GM23338 (cell line): ENCODE data around the gene UNC13D. TPM values are rescaled to one million over a fixed set of nuclear protein-coding genes. Genes with fewer than 3 reads are reported as not detected.

Experiments
- ATAC-seq: fragments of 200-7000 bp; cut with Tn5 transposase; 3 replicates; pipeline ENCODE4 v1.9.1; 2020
- DNase-seq: peaks from one replicate; pipeline ENCODE4 v3.0.0-alpha.2; 2015; ENCODE audit warnings: low spot score
- H2AFZ ChIP-seq: fragments of 200-600 bp; sonication (generic); 2 replicates; pipeline ENCODE4 v1.8.0; 2016; ENCODE audit warnings: antibody characterized with exemption, mild to moderate bottlenecking, moderate library complexity
- H3F3A ChIP-seq: fragments of 200-600 bp; sonication (generic); replicated peaks from 2 replicates; pipeline ENCODE4 v1.8.0; 2017; ENCODE audit warnings: antibody characterized with exemption, mixed run types, low read depth
- H3K27ac ChIP-seq: fragments of 200-600 bp; sonication (generic); 2 replicates; pipeline ENCODE4 v1.6.1; 2016; ENCODE audit warnings: low read depth
- H3K27me3 ChIP-seq: fragments of 200-600 bp; sonication (generic); 2 replicates; pipeline ENCODE4 v1.8.0; 2016; ENCODE audit warnings: mild to moderate bottlenecking, mixed run types, moderate library complexity; ENCODE audit not compliant: insufficient read depth
- H3K36me3 ChIP-seq: fragments of 200-600 bp; sonication (generic); 2 replicates; pipeline ENCODE4 v1.8.0; 2016; ENCODE audit warnings: mild to moderate bottlenecking; ENCODE audit not compliant: insufficient read depth
- H3K4me1 ChIP-seq: fragments of 200-600 bp; sonication (generic); 2 replicates; pipeline ENCODE4 v1.8.0; 2016; ENCODE audit warnings: mild to moderate bottlenecking, moderate library complexity; ENCODE audit not compliant: insufficient read depth
- H3K4me2 ChIP-seq: fragments of 200-600 bp; sonication (generic); 2 replicates; pipeline ENCODE4 v1.7.1; 2017; ENCODE audit warnings: mixed run types
- H3K4me3 ChIP-seq: fragments of 200-600 bp; sonication (generic); 2 replicates; pipeline ENCODE4 v1.6.1; 2016; ENCODE audit warnings: mixed run types
- H3K79me2 ChIP-seq: fragments of 200-600 bp; sonication (generic); replicated peaks from 2 replicates; pipeline ENCODE4 v1.8.0; 2017; ENCODE audit warnings: mild to moderate bottlenecking; ENCODE audit not compliant: insufficient read depth
- H3K9me2 ChIP-seq: fragments of 200-600 bp; sonication (generic); 2 replicates; pipeline ENCODE4 v1.8.0; 2017; ENCODE audit not compliant: insufficient read depth
- H4K20me1 ChIP-seq: fragments of 200-600 bp; sonication (generic); replicated peaks from 2 replicates; pipeline ENCODE4 v1.8.0; 2017; ENCODE audit warnings: mild to moderate bottlenecking; ENCODE audit not compliant: insufficient read depth
- H3K27ac Mint-ChIP-seq: 2 replicates; pipeline ENCODE4 v1.8.0; 2020; ENCODE audit warnings: inconsistent platforms, mild to moderate bottlenecking, moderate library complexity, mixed read lengths
- H3K27me3 Mint-ChIP-seq: 3 replicates; pipeline ENCODE4 v1.8.0; 2022; ENCODE audit warnings: low read depth, mild to moderate bottlenecking, moderate library complexity, mixed read lengths, inconsistent platforms; ENCODE audit not compliant: insufficient read depth, poor library complexity
- H3K36me3 Mint-ChIP-seq: 3 replicates; pipeline ENCODE4 v1.8.0; 2021; ENCODE audit warnings: low read depth, mild to moderate bottlenecking, inconsistent platforms, moderate library complexity, mixed read lengths
- H3K4me1 Mint-ChIP-seq: 3 replicates; pipeline ENCODE4 v1.8.0; 2020; ENCODE audit warnings: mild to moderate bottlenecking, inconsistent platforms, mixed read lengths
- H3K4me3 Mint-ChIP-seq: 3 replicates; pipeline ENCODE4 v1.8.0; 2021; ENCODE audit warnings: moderate library complexity, mild to moderate bottlenecking, inconsistent platforms, mixed read lengths
- H3K9me3 Mint-ChIP-seq: 3 replicates; pipeline ENCODE4 v1.8.0; 2020; ENCODE audit warnings: moderate library complexity, mild to moderate bottlenecking, inconsistent platforms, mixed read lengths
- CREB1 ChIP-seq: fragments of 250-450 bp; sonication (Bioruptor Pico); IDR thresholded peaks from 2 replicates; pipeline ENCODE4 v1.5.0; 2020; ENCODE audit warnings: low read depth, mild to moderate bottlenecking, moderate library complexity
- EZH2 ChIP-seq: fragments of 200-600 bp; sonication (generic); IDR thresholded peaks from one replicate; pipeline ENCODE4 v1.8.0; 2017; ENCODE audit warnings: antibody characterized with exemption, mild to moderate bottlenecking, low read depth; ENCODE audit not compliant: unreplicated experiment
- EZH2phosphoT487 ChIP-seq: fragments of 200-600 bp; sonication (generic); IDR thresholded peaks from one replicate; pipeline ENCODE4 v1.8.1; 2018; ENCODE audit warnings: antibody characterized with exemption; ENCODE audit not compliant: unreplicated experiment
- JUNB ChIP-seq: IDR thresholded peaks from one replicate; pipeline ENCODE4 v1.6.1; 2016; ENCODE audit warnings: antibody characterized with exemption; ENCODE audit not compliant: unreplicated experiment
- NANOG ChIP-seq: IDR thresholded peaks from 2 replicates; pipeline ENCODE4 v1.6.1; 2016; ENCODE audit warnings: antibody characterized with exemption, borderline replicate concordance
- POLR2AphosphoS5 ChIP-seq: IDR thresholded peaks from 2 replicates; pipeline ENCODE4 v1.6.1; 2016; ENCODE audit warnings: antibody characterized with exemption, low read depth
- STAT1 ChIP-seq: IDR thresholded peaks from one replicate; pipeline ENCODE4 v1.6.1; 2016; ENCODE audit warnings: antibody characterized with exemption; ENCODE audit not compliant: unreplicated experiment
- ZNF114 ChIP-seq: fragments of 250-450 bp; sonication (Bioruptor Pico); IDR thresholded peaks from 2 replicates; pipeline ENCODE4 v1.5.0; 2020; ENCODE audit warnings: mild to moderate bottlenecking, moderate library complexity
- ZNF331 ChIP-seq: fragments of 250-450 bp; sonication (Bioruptor Pico); IDR thresholded peaks from 2 replicates; pipeline ENCODE4 v1.5.0; 2020; ENCODE audit warnings: low read depth, mild to moderate bottlenecking, moderate library complexity
- polyA plus RNA-seq: library from polyadenylated mRNA; unstranded; fragments of >200 nt; fragmentation: Nextera tagmentation; extraction: Ambion mirVana; gene quantifications from 2 replicates; pipeline ENCODE4 v1.2.1, GENCODE V29; 2016
- total RNA-seq: library from RNA; depleted of rRNA; stranded (reverse); fragments of >200 nt; shearing (Covaris generic); gene quantifications from 2 replicates; pipeline ENCODE4 v1.2.3, GENCODE V29; 2014
- TF ChIP-seq, protein P1 (sequence below): IDR thresholded peaks from one replicate; pipeline ENCODE4 v1.6.1; 2018; ENCODE audit warnings: antibody characterized with exemption; ENCODE audit not compliant: unreplicated experiment
- TF ChIP-seq, protein P2 (sequence below), 2 experiments: fragments of 200-600 bp in 1 of 2; sonication (generic) in 1 of 2; conservative IDR thresholded peaks; 2 replicates each; pipeline versions ENCODE4 v1.5.1 to v1.6.1; 2016 to 2017; ENCODE audit warnings: antibody characterized with exemption in 2 of 2, low read depth in 2 of 2, mild to moderate bottlenecking in 2 of 2, moderate library complexity in 1 of 2
- TF ChIP-seq, protein P3 (sequence below): fragments of 250-450 bp; sonication (Bioruptor Pico); IDR thresholded peaks from 2 replicates; pipeline ENCODE4 v1.5.0; 2020; ENCODE audit warnings: mild to moderate bottlenecking, moderate library complexity
- TF ChIP-seq, protein P4 (sequence below): IDR thresholded peaks from 2 replicates; pipeline ENCODE4 v1.6.1; 2016; ENCODE audit warnings: antibody characterized with exemption

Gene UNC13D
- total and polyA plus RNA-seq, 2 experiments from 2014 or later: 5.9 to 10.8 TPM

DNA sequence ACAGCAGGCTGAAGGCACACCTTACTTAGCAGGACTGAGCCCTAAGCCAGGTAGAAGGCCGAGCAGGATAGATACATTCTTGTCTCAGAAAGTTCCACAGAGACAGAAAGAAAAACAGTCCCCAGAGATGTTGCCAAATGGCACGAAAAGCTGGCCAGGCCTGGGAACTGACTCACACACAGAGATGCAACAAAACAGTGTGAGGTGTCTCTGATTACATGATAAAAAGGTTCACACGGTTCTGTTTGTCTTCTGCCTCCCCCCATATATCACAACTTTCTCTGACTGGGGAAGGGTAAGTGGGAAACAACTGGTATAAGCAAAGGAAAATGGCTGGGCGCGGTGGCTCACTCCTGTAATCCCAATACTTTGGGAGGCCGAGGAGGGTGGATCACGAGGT is 9.2 kb upstream of the UNC13D start:
- Mint-ChIP-seq H3K27ac (peak overlapping the region; percentile 74; the same call in 1 of the 2 replicates), H3K4me3 (peak overlapping the region; percentile 44; the same call in 1 of the 3 replicates)

More for the DNA sequence above, 9.2 kb upstream of the UNC13D start:
- Mint-ChIP-seq H3K4me1 (peaks cover 14% of the 10 kb centered on the region), H3K36me3 (peaks cover 30% of the 10 kb centered on the region), H3K27me3 (peaks cover 4% of the 10 kb centered on the region), H3K9me3 (no peaks in the 10 kb centered on the region)
- 0 out of 2 replicates have a peak, but pooled peaks cover 10% of the 10 kb centered on the region for H4K20me1 ChIP-seq
- H3K4me1 ChIP-seq: peaks cover 6% of the 10 kb centered on the region
- ATAC-seq (no peak), DNase-seq (no peak)
- H2AFZ ChIP-seq: no peak overlapping the region
- H3K79me2 ChIP-seq: peaks cover 20% of the 10 kb centered on the region
- H3K9me2 ChIP-seq: no peaks in the 10 kb centered on the region
- H3K27ac ChIP-seq: no peak overlapping the region
- H3K36me3 ChIP-seq: peaks cover 7% of the 10 kb centered on the region; the same call in 1 of the 2 replicates
- H3K4me2 ChIP-seq: no peak overlapping the region
- H3K4me3 ChIP-seq: no peak overlapping the region
- no peaks in the 10 kb centered on the region for H3K27me3 ChIP-seq
- H3F3A ChIP-seq: peaks cover 18% of the 10 kb centered on the region
- TF ChIP-seq, protein P1, sequence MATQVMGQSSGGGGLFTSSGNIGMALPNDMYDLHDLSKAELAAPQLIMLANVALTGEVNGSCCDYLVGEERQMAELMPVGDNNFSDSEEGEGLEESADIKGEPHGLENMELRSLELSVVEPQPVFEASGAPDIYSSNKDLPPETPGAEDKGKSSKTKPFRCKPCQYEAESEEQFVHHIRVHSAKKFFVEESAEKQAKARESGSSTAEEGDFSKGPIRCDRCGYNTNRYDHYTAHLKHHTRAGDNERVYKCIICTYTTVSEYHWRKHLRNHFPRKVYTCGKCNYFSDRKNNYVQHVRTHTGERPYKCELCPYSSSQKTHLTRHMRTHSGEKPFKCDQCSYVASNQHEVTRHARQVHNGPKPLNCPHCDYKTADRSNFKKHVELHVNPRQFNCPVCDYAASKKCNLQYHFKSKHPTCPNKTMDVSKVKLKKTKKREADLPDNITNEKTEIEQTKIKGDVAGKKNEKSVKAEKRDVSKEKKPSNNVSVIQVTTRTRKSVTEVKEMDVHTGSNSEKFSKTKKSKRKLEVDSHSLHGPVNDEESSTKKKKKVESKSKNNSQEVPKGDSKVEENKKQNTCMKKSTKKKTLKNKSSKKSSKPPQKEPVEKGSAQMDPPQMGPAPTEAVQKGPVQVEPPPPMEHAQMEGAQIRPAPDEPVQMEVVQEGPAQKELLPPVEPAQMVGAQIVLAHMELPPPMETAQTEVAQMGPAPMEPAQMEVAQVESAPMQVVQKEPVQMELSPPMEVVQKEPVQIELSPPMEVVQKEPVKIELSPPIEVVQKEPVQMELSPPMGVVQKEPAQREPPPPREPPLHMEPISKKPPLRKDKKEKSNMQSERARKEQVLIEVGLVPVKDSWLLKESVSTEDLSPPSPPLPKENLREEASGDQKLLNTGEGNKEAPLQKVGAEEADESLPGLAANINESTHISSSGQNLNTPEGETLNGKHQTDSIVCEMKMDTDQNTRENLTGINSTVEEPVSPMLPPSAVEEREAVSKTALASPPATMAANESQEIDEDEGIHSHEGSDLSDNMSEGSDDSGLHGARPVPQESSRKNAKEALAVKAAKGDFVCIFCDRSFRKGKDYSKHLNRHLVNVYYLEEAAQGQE: no peak
- TF ChIP-seq, protein P2, sequence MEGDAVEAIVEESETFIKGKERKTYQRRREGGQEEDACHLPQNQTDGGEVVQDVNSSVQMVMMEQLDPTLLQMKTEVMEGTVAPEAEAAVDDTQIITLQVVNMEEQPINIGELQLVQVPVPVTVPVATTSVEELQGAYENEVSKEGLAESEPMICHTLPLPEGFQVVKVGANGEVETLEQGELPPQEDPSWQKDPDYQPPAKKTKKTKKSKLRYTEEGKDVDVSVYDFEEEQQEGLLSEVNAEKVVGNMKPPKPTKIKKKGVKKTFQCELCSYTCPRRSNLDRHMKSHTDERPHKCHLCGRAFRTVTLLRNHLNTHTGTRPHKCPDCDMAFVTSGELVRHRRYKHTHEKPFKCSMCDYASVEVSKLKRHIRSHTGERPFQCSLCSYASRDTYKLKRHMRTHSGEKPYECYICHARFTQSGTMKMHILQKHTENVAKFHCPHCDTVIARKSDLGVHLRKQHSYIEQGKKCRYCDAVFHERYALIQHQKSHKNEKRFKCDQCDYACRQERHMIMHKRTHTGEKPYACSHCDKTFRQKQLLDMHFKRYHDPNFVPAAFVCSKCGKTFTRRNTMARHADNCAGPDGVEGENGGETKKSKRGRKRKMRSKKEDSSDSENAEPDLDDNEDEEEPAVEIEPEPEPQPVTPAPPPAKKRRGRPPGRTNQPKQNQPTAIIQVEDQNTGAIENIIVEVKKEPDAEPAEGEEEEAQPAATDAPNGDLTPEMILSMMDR (conservative IDR thresholded peaks at IDR 0.05; ENCODE audit: low read depth in 2 of 2): no peak
- TF ChIP-seq ZNF331 (CRISPR knock-in tag) (no peak), NANOG (no peak), EZH2 (no peak), POLR2AphosphoS5 (no peak), JUNB (no peak), EZH2phosphoT487 (no peak), ZNF114 (CRISPR knock-in tag) (no peak), CREB1 (CRISPR knock-in tag) (no peak), STAT1 (no peak)
- TF ChIP-seq, protein P3, sequence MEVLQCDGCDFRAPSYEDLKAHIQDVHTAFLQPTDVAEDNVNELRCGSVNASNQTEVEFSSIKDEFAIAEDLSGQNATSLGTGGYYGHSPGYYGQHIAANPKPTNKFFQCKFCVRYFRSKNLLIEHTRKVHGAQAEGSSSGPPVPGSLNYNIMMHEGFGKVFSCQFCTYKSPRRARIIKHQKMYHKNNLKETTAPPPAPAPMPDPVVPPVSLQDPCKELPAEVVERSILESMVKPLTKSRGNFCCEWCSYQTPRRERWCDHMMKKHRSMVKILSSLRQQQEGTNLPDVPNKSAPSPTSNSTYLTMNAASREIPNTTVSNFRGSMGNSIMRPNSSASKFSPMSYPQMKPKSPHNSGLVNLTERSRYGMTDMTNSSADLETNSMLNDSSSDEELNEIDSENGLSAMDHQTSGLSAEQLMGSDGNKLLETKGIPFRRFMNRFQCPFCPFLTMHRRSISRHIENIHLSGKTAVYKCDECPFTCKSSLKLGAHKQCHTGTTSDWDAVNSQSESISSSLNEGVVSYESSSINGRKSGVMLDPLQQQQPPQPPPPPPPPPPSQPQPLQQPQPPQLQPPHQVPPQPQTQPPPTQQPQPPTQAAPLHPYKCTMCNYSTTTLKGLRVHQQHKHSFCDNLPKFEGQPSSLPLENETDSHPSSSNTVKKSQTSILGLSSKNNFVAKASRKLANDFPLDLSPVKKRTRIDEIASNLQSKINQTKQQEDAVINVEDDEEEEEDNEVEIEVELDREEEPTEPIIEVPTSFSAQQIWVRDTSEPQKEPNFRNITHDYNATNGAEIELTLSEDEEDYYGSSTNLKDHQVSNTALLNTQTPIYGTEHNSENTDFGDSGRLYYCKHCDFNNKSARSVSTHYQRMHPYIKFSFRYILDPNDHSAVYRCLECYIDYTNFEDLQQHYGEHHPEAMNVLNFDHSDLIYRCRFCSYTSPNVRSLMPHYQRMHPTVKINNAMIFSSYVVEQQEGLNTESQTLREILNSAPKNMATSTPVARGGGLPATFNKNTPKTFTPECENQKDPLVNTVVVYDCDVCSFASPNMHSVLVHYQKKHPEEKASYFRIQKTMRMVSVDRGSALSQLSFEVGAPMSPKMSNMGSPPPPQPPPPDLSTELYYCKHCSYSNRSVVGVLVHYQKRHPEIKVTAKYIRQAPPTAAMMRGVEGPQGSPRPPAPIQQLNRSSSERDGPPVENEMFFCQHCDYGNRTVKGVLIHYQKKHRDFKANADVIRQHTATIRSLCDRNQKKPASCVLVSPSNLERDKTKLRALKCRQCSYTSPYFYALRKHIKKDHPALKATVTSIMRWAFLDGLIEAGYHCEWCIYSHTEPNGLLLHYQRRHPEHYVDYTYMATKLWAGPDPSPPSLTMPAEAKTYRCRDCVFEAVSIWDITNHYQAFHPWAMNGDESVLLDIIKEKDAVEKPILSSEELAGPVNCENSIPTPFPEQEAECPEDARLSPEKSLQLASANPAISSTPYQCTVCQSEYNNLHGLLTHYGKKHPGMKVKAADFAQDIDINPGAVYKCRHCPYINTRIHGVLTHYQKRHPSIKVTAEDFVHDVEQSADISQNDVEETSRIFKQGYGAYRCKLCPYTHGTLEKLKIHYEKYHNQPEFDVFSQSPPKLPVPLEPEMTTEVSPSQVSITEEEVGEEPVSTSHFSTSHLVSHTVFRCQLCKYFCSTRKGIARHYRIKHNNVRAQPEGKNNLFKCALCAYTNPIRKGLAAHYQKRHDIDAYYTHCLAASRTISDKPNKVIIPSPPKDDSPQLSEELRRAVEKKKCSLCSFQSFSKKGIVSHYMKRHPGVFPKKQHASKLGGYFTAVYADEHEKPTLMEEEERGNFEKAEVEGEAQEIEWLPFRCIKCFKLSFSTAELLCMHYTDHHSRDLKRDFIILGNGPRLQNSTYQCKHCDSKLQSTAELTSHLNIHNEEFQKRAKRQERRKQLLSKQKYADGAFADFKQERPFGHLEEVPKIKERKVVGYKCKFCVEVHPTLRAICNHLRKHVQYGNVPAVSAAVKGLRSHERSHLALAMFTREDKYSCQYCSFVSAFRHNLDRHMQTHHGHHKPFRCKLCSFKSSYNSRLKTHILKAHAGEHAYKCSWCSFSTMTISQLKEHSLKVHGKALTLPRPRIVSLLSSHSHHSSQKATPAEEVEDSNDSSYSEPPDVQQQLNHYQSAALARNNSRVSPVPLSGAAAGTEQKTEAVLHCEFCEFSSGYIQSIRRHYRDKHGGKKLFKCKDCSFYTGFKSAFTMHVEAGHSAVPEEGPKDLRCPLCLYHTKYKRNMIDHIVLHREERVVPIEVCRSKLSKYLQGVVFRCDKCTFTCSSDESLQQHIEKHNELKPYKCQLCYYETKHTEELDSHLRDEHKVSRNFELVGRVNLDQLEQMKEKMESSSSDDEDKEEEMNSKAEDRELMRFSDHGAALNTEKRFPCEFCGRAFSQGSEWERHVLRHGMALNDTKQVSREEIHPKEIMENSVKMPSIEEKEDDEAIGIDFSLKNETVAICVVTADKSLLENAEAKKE (CRISPR knock-in tag): no peak
- TF ChIP-seq, protein P4, sequence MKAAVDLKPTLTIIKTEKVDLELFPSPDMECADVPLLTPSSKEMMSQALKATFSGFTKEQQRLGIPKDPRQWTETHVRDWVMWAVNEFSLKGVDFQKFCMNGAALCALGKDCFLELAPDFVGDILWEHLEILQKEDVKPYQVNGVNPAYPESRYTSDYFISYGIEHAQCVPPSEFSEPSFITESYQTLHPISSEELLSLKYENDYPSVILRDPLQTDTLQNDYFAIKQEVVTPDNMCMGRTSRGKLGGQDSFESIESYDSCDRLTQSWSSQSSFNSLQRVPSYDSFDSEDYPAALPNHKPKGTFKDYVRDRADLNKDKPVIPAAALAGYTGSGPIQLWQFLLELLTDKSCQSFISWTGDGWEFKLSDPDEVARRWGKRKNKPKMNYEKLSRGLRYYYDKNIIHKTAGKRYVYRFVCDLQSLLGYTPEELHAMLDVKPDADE: no peak
